GM19397 (cell line): Measurements from ENCODE around the gene DAZL.

ENCODE experiments used
- ATAC-seq: cut with Tn5 transposase; IDR thresholded peaks from one replicate; pipeline ENCODE4 v1.9.1; 2021; ENCODE audit warnings: mild to moderate bottlenecking, moderate library complexity; ENCODE audit not compliant: unreplicated experiment

DAZL gene

DNA sequence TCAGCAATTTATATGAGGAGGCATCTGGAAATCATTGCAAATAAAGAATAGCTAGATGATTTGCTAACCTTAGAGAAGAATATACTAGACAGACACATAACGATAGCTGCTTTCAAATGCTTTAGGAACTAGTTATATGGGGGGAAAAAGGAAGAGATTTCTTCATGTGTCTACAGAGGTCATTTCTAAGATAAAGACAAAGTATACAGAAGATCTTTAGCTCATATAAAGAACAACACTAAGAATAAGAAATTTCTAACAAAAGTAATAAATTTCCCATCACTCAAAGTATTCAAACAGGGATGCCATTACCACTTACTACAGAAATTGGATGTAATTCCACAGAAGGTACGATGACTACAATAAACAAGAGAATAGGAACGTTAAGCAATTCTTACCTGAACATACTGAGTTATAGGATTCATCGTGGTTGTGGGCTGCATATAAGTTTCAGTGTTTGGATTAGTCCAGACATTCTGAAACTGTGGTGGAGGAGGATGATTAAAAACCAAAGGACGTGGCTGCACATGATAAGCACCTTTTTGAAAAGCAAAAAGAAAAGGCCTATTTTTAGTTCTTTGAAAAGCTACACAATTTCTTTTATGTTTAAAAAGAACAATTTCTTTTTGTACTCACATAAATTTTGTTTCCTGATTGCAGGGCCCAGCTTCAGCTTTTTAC is 8.7 kb downstream of the DAZL start:
- no peak for ATAC-seq

DNA sequence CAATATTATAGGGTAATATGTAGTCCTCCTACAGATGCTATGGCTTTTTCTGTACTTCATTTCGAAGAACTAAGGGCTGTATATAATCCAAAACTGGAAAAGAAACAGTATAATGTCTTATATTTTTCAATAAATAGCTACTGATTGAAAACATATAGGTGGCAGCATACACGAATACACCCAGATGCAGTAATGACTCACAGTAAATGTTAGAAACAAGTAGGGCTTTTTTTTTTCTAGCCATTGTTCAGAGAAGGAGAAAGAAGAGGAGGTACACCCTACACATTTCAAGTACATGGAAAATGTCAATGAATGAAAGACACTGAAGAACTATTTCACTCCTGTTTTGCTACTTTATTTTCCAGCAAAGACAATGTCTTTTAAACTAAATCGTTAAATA is 9.4 kb downstream of the DAZL start:
- no peak for ATAC-seq

DNA sequence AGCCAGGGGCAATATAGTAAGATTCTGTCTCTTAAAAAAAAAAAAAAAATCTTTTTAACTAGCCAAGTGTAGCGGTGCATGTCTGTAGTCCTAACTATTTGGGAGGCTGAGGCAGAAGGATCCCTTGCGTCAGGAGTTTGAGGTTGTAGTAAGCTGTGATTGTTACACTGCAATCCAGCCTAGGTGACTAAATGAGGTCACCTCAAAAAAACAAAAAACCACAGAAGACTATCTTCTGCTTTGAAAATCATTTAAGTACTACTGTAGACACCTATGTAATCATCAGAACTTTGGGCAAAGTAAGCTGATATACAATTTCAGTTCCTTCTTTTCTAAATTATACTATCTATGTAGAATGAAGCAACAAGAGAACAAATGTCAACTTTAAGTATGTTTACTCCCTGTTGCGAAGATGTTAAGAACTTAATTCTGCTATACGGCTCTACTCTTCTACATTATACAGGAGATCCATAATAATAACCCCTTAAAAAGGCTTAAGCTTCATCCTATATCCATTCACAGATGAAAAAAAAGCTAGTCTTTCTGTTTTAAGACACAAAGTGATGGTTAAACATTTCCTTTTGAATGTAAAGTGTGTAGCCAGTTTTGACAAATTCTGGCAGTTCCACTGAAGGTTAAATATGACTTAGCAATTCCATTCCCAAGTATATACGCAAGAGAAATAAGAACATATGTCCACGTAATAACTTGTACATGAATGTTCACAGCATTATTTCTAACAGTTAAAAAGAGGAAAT is 15.2 kb downstream of the DAZL start:
- ATAC-seq = peak; percentile 98

DNA sequence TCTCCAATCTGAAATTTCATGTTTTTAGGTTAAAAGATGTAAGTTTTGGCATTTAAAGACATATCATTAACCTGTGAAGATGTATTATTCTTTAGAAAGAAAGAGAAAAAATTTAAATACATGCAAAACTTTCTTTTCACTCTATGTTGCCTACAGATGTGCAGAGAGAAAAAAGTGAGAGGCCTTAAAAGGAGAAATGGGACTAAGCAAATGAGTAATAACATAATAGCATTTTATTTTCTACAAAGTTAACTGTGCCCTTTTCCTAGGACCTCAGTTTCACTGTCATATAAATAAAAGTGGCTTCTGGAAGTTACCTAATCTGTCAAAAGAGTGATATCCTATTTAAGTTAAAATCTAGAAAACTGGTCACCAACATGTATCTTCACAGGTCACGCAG is 16.1 kb downstream of the DAZL start:
- ATAC-seq = no peak

DNA sequence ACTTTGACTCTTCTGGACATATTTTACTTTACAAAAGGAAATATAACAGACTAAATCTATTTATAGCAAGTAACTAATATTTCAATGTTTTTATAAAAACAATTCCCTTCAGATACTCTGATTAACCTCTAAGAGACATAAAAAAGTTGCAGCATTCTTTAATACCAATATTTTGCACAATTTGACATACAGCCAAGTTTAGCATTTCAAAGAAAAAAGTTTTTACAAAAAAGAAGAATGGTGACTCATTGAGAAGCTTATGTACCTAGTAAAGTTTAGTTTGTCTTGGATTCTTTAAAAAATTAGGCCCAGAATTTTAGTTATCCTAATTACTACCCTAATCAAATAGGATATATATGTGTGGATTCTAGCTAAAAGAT is 17.6 kb downstream of the DAZL start:
- no peak for ATAC-seq

DNA sequence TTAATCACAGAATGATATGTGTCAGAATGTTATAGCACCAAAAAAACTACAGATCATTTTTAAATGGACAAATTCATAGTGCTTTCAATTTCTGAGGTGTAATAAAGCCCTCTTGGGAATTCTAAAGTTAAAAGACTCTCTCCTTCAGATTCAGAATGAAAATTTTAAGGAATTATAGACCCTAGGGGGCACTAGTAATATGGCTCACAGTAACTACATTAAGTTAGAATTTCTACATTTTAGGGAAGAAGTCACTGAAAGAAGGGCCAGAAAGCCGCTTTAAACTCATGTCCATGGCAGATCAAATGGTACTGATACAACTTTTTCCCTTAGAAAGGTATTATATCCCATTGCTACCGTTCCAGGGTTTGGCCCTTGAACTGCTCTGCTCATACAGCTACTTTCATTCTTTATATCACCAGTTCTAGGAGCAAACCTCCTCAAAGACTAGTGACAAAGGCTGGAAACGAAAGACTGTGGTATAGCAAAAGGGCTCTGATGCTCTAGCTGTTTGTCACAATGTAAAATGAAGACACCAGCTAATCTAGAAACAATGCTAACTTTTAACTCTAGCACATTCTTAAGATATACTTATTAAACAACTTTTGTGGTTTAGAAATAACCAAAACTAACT is 18.1 kb downstream of the DAZL start:
- ATAC-seq = no peak

DNA sequence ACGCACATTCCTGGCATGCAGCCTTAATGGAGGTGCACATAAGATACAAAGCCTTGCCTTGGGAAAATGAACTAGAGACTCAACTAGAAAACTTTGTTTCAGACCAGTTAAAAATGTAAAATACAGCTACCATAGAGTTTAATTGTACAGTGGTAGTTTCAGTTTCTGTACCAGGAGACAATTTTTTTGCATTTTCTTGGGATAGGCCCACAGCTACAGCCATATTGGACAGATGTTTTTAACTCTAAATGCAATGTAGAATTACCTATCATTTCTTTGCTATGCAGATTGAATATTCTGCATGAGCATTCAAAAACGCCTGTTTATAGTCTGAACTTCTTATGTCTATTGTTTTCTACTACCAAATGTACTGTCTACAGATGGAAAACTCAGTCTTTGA is 20.3 kb downstream of the DAZL start:
- no peak for ATAC-seq

DNA sequence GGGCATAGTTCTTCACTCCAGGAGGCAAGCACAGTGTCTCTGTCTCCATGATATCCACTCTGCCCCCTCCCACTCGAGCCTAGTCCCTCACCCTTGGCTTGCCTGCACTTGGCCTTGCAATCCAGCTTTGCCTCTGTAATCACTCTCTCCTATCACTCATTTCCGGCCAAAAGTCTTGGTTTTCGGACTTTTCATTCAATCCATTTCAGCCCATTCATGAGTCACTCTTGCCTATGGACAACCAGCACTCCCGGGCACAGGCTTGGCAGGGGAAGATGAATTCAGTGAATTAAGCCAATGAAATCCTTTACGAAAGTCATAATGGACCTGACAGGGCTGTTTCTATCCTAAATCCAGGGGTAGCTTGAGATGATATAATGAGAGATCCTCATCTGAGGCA is 21.7 kb downstream of the DAZL start:
- ATAC-seq = no peak

DNA sequence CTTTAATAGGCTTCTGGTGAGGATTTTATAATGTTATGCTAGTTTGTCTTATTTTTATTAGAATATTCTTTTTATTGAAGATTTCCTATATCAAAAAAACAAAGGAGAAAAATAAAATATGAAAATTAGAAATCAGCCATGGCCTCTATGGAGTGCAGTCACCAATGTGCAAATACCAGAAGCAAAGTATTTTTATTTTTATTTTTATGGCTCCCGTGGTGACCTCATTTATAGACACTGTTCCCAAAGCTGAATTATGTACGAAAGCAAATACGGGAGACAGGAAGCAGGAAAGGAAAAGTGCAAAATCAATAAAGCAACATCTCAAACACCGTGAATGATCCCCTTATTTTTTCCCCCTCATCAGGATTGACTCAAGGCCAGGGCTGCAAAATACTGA is 35.1 kb downstream of the DAZL start:
- ATAC-seq = no peak

DNA sequence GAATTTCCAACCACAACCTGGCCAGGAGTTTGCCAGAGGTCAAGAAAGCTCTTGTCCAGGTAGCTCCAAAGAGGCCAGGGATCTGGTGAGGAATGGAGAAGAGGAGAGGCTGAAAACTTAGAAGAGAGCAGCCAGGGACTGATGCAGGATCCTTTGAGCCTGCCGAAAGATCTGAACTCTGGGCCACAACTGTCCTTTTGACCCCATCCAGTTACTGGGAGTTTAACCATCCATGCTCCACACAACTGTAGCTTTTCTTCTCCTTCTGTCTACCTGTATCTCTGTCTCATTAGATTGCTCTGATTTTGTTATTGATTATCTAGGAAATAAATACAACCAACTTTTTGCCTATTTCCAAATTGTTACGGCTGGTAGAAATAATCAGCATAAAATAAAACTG is 36.7 kb downstream of the DAZL start:
- ATAC-seq = no peak

DNA sequence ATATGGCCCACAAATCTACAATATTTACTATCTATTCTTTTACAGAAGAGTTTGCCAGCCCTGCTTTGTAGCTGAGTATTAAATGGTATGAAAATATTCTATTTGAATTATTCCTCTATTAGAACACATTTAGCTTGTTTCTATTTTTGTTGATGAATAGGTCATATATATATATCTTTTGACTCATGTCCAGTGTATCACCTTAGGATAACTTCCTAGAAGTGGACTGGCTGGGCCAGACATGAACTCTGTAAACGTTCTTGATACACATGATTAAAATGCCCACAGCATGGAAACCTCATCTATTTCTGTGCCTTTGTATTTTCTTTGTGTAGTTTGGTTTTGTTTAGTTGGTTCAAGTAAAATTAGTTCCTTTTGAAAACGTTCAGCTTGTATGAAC is 37.1 kb downstream of the DAZL start:
- ATAC-seq = no peak

DNA sequence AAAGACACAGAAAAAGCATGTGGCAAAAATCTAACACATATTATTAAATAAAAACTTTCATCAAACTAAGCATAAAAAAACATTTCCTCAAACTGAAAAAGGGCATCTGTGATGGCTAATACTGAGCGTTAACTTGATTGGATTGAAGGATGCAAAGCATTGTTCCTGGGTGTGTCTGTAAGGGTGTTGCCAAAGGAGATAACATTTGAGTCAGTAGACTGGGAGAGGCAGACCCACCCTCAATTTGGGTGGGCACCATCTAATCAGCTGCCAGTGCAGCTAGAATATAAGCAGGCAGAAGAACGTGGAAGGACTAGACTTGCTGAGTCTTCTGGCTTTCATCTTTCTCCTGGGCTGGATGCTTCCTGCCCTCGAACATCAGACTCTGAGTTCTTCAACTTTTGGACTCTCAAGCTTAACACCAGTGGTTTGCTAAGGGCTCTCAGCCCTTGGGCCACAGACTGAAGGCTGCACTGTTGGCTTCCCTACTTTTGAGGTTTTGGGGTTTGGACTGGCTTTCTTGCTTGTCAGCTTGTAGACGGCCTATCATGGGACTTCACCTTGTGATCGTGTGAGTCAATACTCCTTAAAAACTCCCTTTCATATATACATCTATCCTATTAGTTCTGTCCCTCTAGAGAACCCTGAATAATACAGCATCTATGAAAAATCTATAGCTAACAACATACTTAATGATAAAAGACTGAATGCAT is 45.4 kb downstream of the DAZL start:
- ATAC-seq = no peak

DNA sequence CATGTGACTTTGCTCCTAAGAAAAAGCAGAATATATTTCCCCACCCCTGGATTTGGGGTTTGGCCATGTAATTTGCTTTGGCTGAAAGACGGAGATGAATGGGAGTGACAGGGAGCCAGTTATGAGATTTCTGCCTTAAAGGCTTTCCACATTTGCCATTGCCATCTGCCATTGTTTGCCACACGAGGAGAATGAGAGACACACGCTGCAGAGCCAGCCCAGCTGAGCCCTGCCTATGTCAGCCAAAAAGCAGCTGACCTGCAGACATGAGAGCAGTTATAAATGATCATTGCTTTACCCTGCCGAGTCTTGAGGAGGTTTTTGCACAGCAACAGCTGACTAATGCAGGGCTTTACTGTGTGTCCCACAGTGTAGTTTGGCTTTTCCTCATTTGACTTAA is 51.1 kb downstream of the DAZL start:
- ATAC-seq = no peak

DNA sequence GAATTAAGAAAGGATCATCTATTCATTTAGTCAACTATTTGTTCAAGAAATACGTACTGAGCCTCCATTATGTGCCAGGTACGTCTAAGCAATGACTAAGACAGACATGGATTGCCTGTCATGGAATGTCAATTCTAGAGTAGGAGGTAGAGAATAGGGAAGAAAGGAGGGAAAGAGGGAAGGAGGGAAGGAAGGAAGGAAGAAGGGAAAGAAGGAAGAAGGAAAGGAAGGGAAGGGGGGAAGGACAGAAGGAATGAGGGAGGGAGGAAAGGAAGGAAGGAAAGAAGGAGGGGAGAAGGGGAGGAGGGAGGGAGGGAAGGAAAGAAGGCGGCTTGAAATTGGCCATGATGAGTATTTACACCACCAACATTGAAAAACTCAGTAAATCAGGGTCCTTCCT is 52.5 kb downstream of the DAZL start:
- no peak for ATAC-seq

DNA sequence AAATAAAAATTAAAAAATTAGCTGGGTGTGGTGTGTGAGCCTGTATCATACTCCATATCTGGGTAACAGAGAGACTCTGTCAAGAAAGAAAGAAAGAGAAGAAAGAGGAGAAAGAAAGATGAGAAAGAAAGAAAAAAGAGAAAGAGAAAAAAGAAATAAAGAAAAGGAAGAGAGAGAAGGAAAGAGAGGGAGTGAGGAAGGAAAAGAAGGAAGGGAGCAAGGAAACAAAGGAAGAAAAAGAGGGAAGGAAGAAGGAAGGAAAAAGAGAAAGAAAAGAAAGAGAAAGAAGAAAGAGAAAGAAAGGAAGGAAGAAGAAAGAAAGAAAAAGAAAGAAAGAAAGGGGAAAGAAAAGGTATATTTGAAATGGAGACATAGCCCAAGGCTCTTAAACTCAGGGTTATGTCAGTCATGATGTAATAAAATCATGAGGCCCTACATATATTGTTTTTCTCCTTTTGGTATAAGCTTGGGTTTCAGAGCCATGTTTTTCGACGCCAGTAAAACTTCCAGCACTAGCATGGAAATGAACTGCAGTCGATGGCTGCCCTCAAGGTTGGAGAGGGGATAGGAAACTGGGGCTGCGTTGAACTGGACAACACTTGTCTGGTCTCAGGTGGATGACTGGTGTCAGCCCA is 53.8 kb downstream of the DAZL start:
- ATAC-seq = no peak

DNA sequence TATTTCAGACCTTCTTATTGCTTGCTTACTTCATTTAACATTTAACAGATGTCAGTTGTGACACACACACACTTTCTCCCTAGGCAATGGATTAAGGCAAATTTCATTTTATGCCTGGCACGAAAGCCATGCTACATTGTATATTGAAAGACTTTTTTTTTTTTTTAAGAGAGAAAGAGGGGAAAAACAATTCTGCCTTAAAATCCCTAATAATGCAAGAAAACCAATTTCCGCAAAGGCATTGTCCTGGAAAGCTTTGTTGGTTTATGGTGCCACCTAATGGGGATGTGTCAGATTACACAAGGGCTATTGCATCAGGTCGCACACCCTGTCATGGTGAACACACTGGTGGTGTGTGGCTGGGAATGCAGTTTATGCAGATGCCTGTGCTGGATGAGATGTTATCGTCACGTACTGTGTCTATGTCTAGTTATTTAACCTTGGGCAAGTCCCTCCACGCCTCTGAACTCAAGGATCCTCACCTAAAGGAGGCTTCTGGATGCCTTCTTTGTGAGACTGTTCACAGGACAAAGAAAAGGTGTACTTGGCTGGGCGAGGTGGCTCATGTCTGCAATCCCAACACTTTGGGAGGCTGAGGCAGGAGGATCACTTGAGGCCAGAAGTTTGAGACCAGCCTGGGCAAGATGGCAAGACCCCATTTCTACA is 54.4 kb downstream of the DAZL start:
- no peak for ATAC-seq

DNA sequence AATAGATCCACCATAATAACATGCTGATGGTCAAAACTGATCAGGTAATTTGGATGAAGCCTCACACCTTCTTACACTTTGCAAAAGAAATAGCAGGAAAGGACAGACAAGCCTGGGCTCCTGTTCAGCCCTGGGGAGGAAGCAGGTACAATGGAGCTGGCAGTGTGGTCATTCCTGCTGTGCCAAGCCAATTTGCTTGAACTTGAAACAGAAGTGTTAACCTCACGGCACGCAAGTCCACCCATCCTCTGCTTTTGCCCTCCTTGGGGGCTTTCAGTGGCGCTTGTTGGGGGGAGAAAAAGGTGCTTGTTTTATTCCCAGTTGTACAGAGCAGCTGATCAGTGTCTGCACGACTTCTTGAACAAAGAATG is 54.9 kb downstream of the DAZL start:
- ATAC-seq = no peak

DNA sequence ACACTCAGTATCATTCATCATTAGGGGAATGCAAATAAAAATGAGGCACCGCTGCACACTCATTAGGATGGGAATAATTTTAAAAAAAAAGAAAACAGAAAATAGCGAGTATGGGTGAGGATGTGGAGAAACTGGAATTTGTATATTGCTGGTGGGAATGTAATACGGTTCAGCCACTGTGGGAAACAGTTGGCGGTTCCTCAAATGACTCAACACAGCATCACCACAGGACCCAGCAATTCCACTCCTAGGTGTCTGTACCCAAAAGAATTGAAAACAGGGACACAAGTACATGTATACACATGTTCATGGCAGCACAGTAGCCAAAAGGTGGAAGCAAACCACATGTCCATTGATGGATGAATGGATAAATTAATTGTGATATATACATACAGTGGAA is 56.5 kb downstream of the DAZL start:
- no peak for ATAC-seq

DNA sequence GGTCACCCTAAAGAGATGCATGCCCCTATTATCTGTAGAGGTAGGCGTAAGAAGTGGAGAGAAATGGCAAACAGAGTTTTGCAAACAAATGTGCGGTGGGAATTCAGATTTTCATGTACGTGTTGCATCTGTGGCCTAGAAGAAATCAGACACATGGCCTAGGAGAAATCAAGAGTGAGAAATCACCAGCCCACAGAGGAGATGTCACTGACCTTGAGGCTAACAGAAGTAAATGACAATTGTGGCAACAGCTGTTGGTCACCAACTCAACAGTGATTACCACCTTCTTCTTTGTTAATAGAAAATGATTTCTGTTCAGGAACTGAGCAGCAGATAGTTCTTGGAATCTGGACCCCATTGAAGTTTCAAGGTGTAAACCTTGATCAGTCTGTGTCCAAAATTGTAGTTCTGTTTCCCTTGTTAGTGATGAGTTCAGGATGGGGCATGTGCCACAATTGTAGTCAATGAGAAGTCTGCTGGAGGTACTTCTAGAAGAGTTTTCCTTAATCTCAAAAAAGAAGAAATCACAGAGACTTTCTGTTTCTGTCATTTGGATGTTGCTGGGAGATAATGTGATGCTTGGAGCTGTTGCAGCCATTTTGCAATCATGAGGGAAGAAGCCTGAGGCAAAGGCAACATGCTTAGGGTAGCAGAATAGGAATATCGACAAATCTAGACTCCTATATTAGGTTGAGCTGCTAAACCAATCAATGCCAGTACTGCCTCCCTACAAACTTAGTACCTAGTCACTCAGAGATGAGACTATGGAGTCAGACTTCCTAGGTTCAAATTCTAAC is 57.5 kb downstream of the DAZL start:
- ATAC-seq = no peak
